Heart left ventricle (tissue), 16 donors: ENCODE measurements around the gene HLF. TPM values are rescaled to one million over a fixed set of nuclear protein-coding genes. Genes with fewer than 3 reads are reported as not detected.

Source experiments
- ATAC-seq, 4 donors: fragments of 200-7000 bp; cut with Tn5 transposase; one replicate each; pipeline ENCODE4 v1.9.1; 2020 to 2022; ENCODE audit warnings: moderate library complexity in 4 of 4, mild to moderate bottlenecking in 3 of 4, moderate number of reproducible peaks in 1 of 4
- DNase-seq, 5 donors: peaks; one replicate each; pipeline ENCODE4 v3.0.0-alpha.2; 2020
- H3K27ac ChIP-seq, 12 donors: fragments of 200-600 bp; sonication (generic) in 4 of 12; one replicate each; pipeline versions ENCODE4 v1.5.0 to v1.8.0; 2016 to 2022; ENCODE audit warnings: mild to moderate bottlenecking in 2 of 12
- H3K27me3 ChIP-seq, 9 donors: fragments of 200-600 bp; sonication (generic) in 2 of 9; one replicate each; pipeline versions ENCODE4 v1.5.1 to v1.8.0; 2016 to 2022; ENCODE audit warnings: mild to moderate bottlenecking in 3 of 9
- H3K36me3 ChIP-seq, 9 donors: fragments of 200-600 bp; sonication (generic) in 2 of 9; one replicate each; pipeline versions ENCODE4 v1.5.0 to v1.8.0; 2018 to 2022; ENCODE audit warnings: mild to moderate bottlenecking in 2 of 9
- H3K4me1 ChIP-seq, 12 donors: fragments of 200-600 bp; sonication (generic) in 4 of 12; one replicate each; pipeline versions ENCODE4 v1.5.0 to v1.8.0; 2016 to 2022; ENCODE audit warnings: mild to moderate bottlenecking in 3 of 12
- H3K4me3 ChIP-seq, 12 donors: fragments of 200-600 bp; sonication (generic) in 4 of 12; one replicate each; pipeline versions ENCODE4 v1.5.0 to v1.8.0; 2017 to 2022; ENCODE audit warnings: mild to moderate bottlenecking in 9 of 12, moderate library complexity in 4 of 12
- H3K9me3 ChIP-seq, 12 donors: fragments of 200-600 bp; sonication (generic) in 4 of 12; one replicate each; pipeline versions ENCODE4 v1.5.0 to v1.8.0; 2016 to 2022; ENCODE audit warnings: mild to moderate bottlenecking in 1 of 12
- POLR2A ChIP-seq, 2 donors: fragments of 450-650 bp; IDR thresholded peaks; one replicate each; pipeline ENCODE4 v1.6.1; 2017; ENCODE audit warnings: antibody characterized with exemption in 2 of 2, mild to moderate bottlenecking in 2 of 2, moderate library complexity in 2 of 2
- WGBS, 4 donors: extraction: QIAGEN DNeasy Blood & Tissue Kit in 2 of 4; methylation state at CpG; one replicate each; pipeline versions ENCODE4 v1.1.5 to v1.1.7; 2013 to 2018; 5-methylcytosine and 5-hydroxymethylcytosine counted together
- intact Hi-C, 10 donors: fragments of 100-400 bp; cut with DNase I; formaldehyde crosslinking; loops; one replicate each; pipeline versions ENCODE4 v1.11.1 to v1.14.2; 2022
- polyA plus RNA-seq, 2 donors: library from polyadenylated mRNA; stranded (reverse); fragments of 200-250 nt; gene quantifications; one replicate each; pipeline ENCODE4 v1.2.3, GENCODE V29; 2013
- total RNA-seq, 9 donors: library from RNA; depleted of rRNA in 2 of 9; stranded (reverse); fragments of >200 nt in 2 of 9; fragmentation: NEBNext Ultra II Directional in 3 of 9; extraction: Animal tissue kit (Norgen Biotek cat#: 25700) in 3 of 9; gene quantifications; one replicate each; pipeline versions ENCODE4 v1.1.0 to v1.2.4, GENCODE V29; 2016 to 2023
- TF ChIP-seq, protein P1 (sequence below), 12 donors: fragments of 200-600 bp; sonication (generic) in 4 of 12; IDR thresholded peaks; one replicate each; pipeline versions ENCODE4 v1.5.0 to v1.8.0; 2018 to 2022; ENCODE audit warnings: antibody characterized with exemption in 12 of 12, mild to moderate bottlenecking in 5 of 12
- donor health status: ischemic (EF 13 %, LVEDD 7.1; RV severe dilation, severe dysfunction).
- donor health status: healthy with polysubstance abuse.
- donor health status: DM: no; HTN: yes; CAD: no.
- donor health status: DM: no; HTN: no; CAD: no.
- donor health status: ischemic (EF 25% LVEDD 6.9; RV normal size, moderate dysfunction).
- donor health status: ischemic (EF 25% LVEDD 5.7; RV mildly dilated, moderate dysfunction).
- donor health status: healthy.
- donor health status: DM: yes; HTN: yes; CAD: no.
- donor health status: ischemic (EF 35%, LVEDD 5.7; RV mildly dilated, moderate dysfunction).
- donor health status: nonischemic (EF 11% LVEDD 7.7; RV severe dilation, severe dysfunction).
- donor health status: DM: yes; HTN: yes; CAD: no.
- donor health status: PGD.
- donor health status: ischemic (EF 29% LVEDD 5.4; RV normal size, mild dysfunction).
- donor health status: nonischemic (EF 23%, LVEDD 6.1; RV moderate dilation, normal function).

HLF gene
- total and polyA plus RNA-seq, 11 donors = 5.3 to 46.3 (median 23.8) TPM

DNA sequence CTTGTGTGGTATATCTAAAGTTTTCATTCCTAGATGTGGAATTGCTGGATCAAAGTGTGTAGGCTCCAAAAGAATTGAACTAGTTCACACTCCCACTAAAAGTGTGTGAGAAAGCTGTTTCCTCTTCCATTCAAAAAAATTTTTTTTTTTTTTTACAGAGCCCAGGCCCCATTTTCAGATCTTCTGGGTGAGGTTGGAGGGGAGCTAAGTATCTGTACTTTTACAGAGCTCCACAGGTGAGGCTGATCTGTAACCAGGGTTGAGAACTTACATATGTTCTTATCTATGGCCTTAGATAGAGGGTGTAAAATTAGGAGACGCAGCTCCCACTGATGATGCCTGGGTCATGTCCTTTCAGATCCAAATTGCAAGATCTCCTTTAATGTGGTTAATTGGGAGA, 31.9 kb downstream of the HLF start:
- Histone ChIP-seq H3K4me3 (no peak overlapping the region), H3K36me3 (peaks cover 0 to 29% (median 0%) of the 10 kb centered on the region in 9 donors), H3K27ac (no peak overlapping the region), H3K4me1 (peaks cover 0 to 32% (median 12%) of the 10 kb centered on the region in 12 donors), H3K27me3 (no peaks in the 10 kb centered on the region), H3K9me3 (peaks cover 0 to under 1% (median 0%) of the 10 kb centered on the region in 12 donors)
- no peak for DNase-seq
- intact Hi-C loops = loop anchor here (1.0 to 10.0 kb wide), 8 partner anchors 31 to 304 kb away; partner anchors contain the start of gene HLF (in 2 of the 10)
- no peak for ATAC-seq
- no peak for TF ChIP-seq POLR2A (IDR thresholded peaks at IDR 0.05)
- TF ChIP-seq, protein P1, sequence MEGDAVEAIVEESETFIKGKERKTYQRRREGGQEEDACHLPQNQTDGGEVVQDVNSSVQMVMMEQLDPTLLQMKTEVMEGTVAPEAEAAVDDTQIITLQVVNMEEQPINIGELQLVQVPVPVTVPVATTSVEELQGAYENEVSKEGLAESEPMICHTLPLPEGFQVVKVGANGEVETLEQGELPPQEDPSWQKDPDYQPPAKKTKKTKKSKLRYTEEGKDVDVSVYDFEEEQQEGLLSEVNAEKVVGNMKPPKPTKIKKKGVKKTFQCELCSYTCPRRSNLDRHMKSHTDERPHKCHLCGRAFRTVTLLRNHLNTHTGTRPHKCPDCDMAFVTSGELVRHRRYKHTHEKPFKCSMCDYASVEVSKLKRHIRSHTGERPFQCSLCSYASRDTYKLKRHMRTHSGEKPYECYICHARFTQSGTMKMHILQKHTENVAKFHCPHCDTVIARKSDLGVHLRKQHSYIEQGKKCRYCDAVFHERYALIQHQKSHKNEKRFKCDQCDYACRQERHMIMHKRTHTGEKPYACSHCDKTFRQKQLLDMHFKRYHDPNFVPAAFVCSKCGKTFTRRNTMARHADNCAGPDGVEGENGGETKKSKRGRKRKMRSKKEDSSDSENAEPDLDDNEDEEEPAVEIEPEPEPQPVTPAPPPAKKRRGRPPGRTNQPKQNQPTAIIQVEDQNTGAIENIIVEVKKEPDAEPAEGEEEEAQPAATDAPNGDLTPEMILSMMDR (IDR thresholded peaks at IDR 0.05) = no peak
- 74 to 85% (median 78%) methylated on average over 1 of the region's 1 CpG for WGBS, 4 donors

DNA sequence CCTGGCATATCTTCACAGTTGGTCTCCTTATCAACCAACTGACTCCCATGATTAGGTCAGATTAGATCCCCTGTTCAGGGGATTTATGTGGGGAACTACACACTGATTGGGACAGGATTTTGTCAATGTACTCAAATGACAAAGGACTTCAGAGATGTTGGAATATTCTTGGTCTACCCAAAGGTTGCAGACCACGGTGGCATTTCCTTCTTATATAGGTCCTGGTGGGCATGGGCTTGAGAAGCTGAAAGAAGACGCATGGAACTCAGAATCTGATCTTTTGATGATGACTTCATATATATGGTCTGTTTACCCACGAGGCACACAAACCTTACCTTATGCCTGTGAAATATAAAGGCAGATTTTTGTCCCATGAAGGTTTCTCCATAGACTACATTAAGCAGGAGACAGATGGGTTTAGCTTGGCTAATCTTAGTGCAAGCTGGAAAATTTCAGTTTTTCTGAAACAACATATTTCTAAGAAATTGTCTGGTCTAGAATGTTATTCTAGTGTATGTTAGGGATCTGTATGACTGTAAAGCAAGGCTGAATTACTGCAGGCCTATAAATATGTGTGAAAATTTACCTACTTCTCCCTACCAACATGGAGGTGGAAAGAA, 33.5 kb downstream of the HLF start:
- no peaks in the 10 kb centered on the region for H3K9me3 ChIP-seq
- WGBS, 4 donors = 83 to 88% (median 84%) methylated on average over 3 of the region's 3 CpGs
- intact Hi-C loops = loop anchor here (2.0 to 10.0 kb wide), 6 partner anchors 36 to 306 kb away; partner anchors contain the start of gene HLF (in 2 of the 10)
- no peak overlapping the region for H3K27ac ChIP-seq
- H3K36me3 ChIP-seq = peaks cover 0 to 21% (median 0%) of the 10 kb centered on the region in 9 donors
- peaks cover 0 to 45% (median 23%) of the 10 kb centered on the region in 12 donors for H3K4me1 ChIP-seq
- DNase-seq (no peak), ATAC-seq (no peak)
- TF ChIP-seq, protein P1 (IDR thresholded peaks at IDR 0.05) = no peak
- TF ChIP-seq POLR2A (IDR thresholded peaks at IDR 0.05) = no peak
- H3K4me3 ChIP-seq = no peak overlapping the region
- no peaks in the 10 kb centered on the region for H3K27me3 ChIP-seq

DNA sequence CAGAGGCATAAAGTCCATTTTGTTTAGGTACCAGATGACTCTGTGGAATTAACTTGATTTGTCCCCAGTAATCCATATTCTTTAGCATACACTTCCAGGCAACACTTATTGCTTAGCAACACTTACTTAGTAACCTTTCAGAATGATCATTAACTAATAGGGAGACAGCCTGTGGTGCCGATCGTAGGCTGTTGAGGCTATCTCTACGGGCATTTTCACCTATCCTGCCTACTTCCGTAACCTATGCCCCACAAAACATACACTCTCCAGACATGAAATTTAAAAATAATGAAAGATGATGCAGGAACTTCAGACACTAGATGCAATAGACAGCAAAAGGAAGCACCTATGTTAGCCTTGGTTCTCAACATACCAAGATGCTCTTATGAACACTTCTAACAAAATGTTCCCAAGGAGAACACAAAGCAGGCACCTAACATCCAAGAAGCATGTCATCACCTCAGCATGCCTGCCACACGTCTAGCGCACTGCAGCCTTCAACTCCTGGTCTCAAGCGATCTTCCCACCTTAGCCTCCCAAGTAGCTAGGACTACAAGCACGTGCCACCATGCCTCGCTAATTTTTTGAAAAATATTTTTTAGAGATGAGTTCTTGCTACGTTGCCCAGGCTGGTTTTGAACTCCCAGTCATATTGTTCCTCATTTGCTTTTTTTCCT, 34.5 kb downstream of the HLF start:
- DNase-seq (no peak), ATAC-seq (no peak)
- 90 to 94% (median 93%) methylated on average over 10 of the region's 10 CpGs for WGBS, 4 donors
- Histone ChIP-seq H3K4me1 (peaks cover 0 to 38% (median 25%) of the 10 kb centered on the region in 12 donors), H3K27me3 (no peaks in the 10 kb centered on the region), H3K36me3 (peaks cover 0 to 21% (median 0%) of the 10 kb centered on the region in 9 donors), H3K4me3 (no peak overlapping the region), H3K9me3 (no peaks in the 10 kb centered on the region), H3K27ac (no peak overlapping the region)
- intact Hi-C loops = loop anchor here (2.0 to 10.0 kb wide), 6 partner anchors 37 to 307 kb away; partner anchors contain the start of gene HLF (in 2 of the 10)
- TF ChIP-seq, protein P1 (IDR thresholded peaks at IDR 0.05) = no peak
- TF ChIP-seq POLR2A (IDR thresholded peaks at IDR 0.05) = no peak

- H3K9me3 ChIP-seq = no peaks in the 10 kb centered on the region
- no peak overlapping the region for H3K27ac ChIP-seq
- no peaks in the 10 kb centered on the region for H3K27me3 ChIP-seq
- ATAC-seq (no peak), DNase-seq (no peak)
- H3K36me3 ChIP-seq = peaks cover 0 to 21% (median 0%) of the 10 kb centered on the region in 9 donors
- H3K4me3 ChIP-seq = no peak overlapping the region
- TF ChIP-seq, protein P1 (IDR thresholded peaks at IDR 0.05) = no peak
- 91 to 98% (median 94%) methylated on average over 4 of the region's 4 CpGs for WGBS, 4 donors
- intact Hi-C loops = loop anchor here (2.0 to 10.0 kb wide), 7 partner anchors 38 to 308 kb away; partner anchors contain the start of gene HLF (in 2 of the 10)
- H3K4me1 ChIP-seq = peaks cover 0 to 33% (median 23%) of the 10 kb centered on the region in 12 donors
These were observed 35.1 kb downstream of the HLF start for GRCh38 chr17:55299890-55300289.
